Psoas muscle (tissue), 8 donors: Measurements from ENCODE around the gene TRIM66. TPM values are rescaled to one million over a fixed set of nuclear protein-coding genes. Genes with fewer than 3 reads are reported as not detected.

Experiments
- ATAC-seq, 4 donors: fragments of 200-7000 bp; cut with Tn5 transposase; one replicate each; pipeline ENCODE4 v1.9.1; 2020; ENCODE audit warnings: moderate library complexity in 3 of 4, mild to moderate bottlenecking in 2 of 4
- DNase-seq, 2 donors: peaks; one replicate each; pipeline ENCODE4 v3.0.0-alpha.2; 2020
- H3K27ac ChIP-seq: fragments of 200-600 bp; one replicate; pipeline ENCODE4 v1.8.0; 2022
- H3K27me3 ChIP-seq, 3 donors: fragments of 200-600 bp in 1 of 3; one replicate each; pipeline versions ENCODE4 v1.6.1 to v1.8.0; 2013 to 2022; ENCODE audit warnings: low read length in 2 of 3, mild to moderate bottlenecking in 2 of 3, moderate library complexity in 1 of 3; ENCODE audit not compliant: insufficient read depth in 3 of 3
- H3K36me3 ChIP-seq, 2 donors: fragments of 200-600 bp in 1 of 2; one replicate each; pipeline versions ENCODE4 v1.6.1 to v1.8.0; 2013 to 2022; ENCODE audit warnings: low read depth in 1 of 2, mild to moderate bottlenecking in 1 of 2, moderate library complexity in 1 of 2; ENCODE audit not compliant: insufficient read depth in 1 of 2
- H3K4me1 ChIP-seq: fragments of 200-600 bp; one replicate; pipeline ENCODE4 v1.8.0; 2022
- H3K4me3 ChIP-seq: fragments of 200-600 bp; one replicate; pipeline ENCODE4 v1.8.0; 2022; ENCODE audit warnings: mild to moderate bottlenecking
- H3K9me3 ChIP-seq: fragments of 200-600 bp; one replicate; pipeline ENCODE4 v1.8.0; 2022
- WGBS, 3 donors: extraction: QIAGEN DNeasy Blood & Tissue Kit; methylation state at CpG; one replicate each; pipeline versions ENCODE4 v1.1.6 to v1.1.7; 2013; 5-methylcytosine and 5-hydroxymethylcytosine counted together
- intact Hi-C, 2 donors: fragments of 100-400 bp; cut with DNase I; formaldehyde crosslinking; loops; one replicate each; pipeline versions ENCODE4 v1.11.0 to v1.14.2; 2022
- polyA plus RNA-seq, 3 donors: library from polyadenylated mRNA; stranded (reverse); fragments of 200-250 nt; gene quantifications; one replicate each; pipeline ENCODE4 v1.2.3, GENCODE V29; 2013
- total RNA-seq, 4 donors: library from RNA; stranded (reverse); fragmentation: NEBNext Ultra II Directional in 2 of 4; extraction: Animal tissue kit (Norgen Biotek cat#: 25700) in 2 of 4; gene quantifications; one replicate each; pipeline versions ENCODE4 v1.2.1 to v1.2.4, GENCODE V29; 2021 to 2023
- TF ChIP-seq, protein P1 (sequence below): fragments of 200-600 bp; IDR thresholded peaks from one replicate; pipeline ENCODE4 v1.8.0; 2022; ENCODE audit warnings: antibody characterized with exemption
- donor health status: healthy with polysubstance abuse.
- donor health status: DM: no; HTN: no; CAD: no; lungs with moderate emphysema.
- donor health status: Bipolar disorder and iron deficiency.
- donor health status: healthy.
- donor health status: DM: yes; HTN: yes; CAD: no.
- donor health status: DM: no; HTN: no; CAD: no.
- donor health status: DM: no; HTN: no; CAD: no.
- donor health status: DM: yes; HTN: yes; CAD: no.

TRIM66 gene
- total and polyA plus RNA-seq, 7 donors = 0.46 to 3.9 (median 2.0) TPM

- DNase-seq = peak in 1 of 2 donors; percentile 57
- intact Hi-C loops = loop anchor here in 1 of 2 donors (5.0 kb wide), 1 partner anchor 37 kb away; no protein-coding TSS in a partner anchor
- TF ChIP-seq, protein P1, sequence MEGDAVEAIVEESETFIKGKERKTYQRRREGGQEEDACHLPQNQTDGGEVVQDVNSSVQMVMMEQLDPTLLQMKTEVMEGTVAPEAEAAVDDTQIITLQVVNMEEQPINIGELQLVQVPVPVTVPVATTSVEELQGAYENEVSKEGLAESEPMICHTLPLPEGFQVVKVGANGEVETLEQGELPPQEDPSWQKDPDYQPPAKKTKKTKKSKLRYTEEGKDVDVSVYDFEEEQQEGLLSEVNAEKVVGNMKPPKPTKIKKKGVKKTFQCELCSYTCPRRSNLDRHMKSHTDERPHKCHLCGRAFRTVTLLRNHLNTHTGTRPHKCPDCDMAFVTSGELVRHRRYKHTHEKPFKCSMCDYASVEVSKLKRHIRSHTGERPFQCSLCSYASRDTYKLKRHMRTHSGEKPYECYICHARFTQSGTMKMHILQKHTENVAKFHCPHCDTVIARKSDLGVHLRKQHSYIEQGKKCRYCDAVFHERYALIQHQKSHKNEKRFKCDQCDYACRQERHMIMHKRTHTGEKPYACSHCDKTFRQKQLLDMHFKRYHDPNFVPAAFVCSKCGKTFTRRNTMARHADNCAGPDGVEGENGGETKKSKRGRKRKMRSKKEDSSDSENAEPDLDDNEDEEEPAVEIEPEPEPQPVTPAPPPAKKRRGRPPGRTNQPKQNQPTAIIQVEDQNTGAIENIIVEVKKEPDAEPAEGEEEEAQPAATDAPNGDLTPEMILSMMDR = no peak
- Histone ChIP-seq H3K27ac (no peak overlapping the region), H3K4me3 (no peak overlapping the region), H3K36me3 (peaks cover 0 to 9% of the 10 kb centered on the region in 2 donors), H3K4me1 (peaks cover 25% of the 10 kb centered on the region), H3K27me3 (no peaks in the 10 kb centered on the region), H3K9me3 (no peaks in the 10 kb centered on the region)
- WGBS, 3 donors = 89 to 91% (median 91%) methylated on average over 33 to 38 of the region's 38 CpGs
- no peak for ATAC-seq
Observed at GRCh38 chr11:8729837-8730696, 47.6 kb upstream of the TRIM66 start.

DNA sequence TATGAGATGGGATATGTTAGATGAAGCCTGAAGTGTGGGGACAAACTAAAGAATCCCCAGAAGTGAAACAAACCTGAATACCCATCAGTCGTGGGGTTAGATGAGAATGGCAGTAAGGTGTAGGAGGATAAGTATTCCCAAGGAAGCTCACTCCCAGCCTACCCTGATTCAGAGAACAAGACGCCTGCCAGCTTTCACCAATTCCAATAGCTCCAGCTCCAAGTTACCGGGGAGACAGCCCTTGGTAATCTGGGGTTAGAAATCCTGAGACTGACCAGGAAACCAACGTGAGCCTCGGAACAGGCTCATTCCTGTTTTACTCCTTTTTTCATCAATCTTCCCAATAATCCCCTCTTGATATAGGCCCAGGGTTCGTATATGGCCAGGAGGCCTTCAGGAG, 46.6 kb upstream of the TRIM66 start:
- intact Hi-C loops = no loop called here
- Histone ChIP-seq H3K4me1 (peaks cover 25% of the 10 kb centered on the region), H3K36me3 (peaks cover 0 to 14% of the 10 kb centered on the region in 2 donors), H3K9me3 (no peaks in the 10 kb centered on the region), H3K4me3 (no peak overlapping the region), H3K27ac (no peak overlapping the region), H3K27me3 (no peaks in the 10 kb centered on the region)
- ATAC-seq (no peak), DNase-seq (no peak)
- TF ChIP-seq, protein P1 = no peak
- 91 to 92% (median 91%) methylated on average over 6 of the region's 6 CpGs for WGBS, 3 donors

DNA sequence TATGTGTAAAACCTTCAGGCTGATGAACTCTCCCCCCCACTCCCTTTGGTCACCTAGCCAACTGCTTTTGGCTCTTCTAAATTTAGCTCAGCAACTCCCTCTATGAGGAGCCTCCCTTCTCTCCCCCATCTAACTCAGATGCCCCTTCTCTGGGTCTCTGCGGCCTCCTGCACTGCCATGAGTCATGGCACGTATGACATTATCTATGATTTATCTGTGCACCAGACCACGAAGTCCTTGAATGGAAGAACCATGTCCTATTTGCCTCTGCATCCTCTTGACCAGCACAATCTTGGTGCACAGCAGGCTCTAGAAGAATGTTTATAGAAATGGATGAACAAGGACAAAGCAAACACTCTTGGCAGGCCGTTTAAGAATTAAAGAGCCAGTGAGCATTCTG, 46.1 kb upstream of the TRIM66 start:
- no peak overlapping the region for H3K27ac ChIP-seq

GRCh38 chr11:8726395-8726794, 43.9 kb upstream of the TRIM66 start:
- Histone ChIP-seq H3K4me3 (no peak overlapping the region), H3K36me3 (peaks cover 0 to 14% of the 10 kb centered on the region in 2 donors), H3K4me1 (peaks cover 7% of the 10 kb centered on the region), H3K27me3 (no peaks in the 10 kb centered on the region), H3K9me3 (no peaks in the 10 kb centered on the region), H3K27ac (no peak overlapping the region)
- intact Hi-C loops = no loop called here
- no peak for DNase-seq
- WGBS, 3 donors = 69 to 88% (median 76%) methylated on average over 4 of the region's 4 CpGs
- ATAC-seq = peak; percentile 18 to 52 (median 41)
- TF ChIP-seq, protein P1 = no peak

More for the DNA sequence above, 46.1 kb upstream of the TRIM66 start:
- ATAC-seq (peak in 1 of 4 donors; percentile 22), DNase-seq (no peak)
- intact Hi-C loops = no loop called here
- H3K4me1 ChIP-seq = peaks cover 23% of the 10 kb centered on the region
- peaks cover 0 to 14% of the 10 kb centered on the region in 2 donors for H3K36me3 ChIP-seq
- 55 to 69% (median 60%) methylated on average over 4 of the region's 4 CpGs for WGBS, 3 donors
- no peaks in the 10 kb centered on the region for H3K27me3 ChIP-seq
- H3K9me3 ChIP-seq = no peaks in the 10 kb centered on the region
- H3K4me3 ChIP-seq = no peak overlapping the region
- TF ChIP-seq, protein P1 = no peak
